ENCODE measurements around the gene HACD2.
A peak's percentile ranks its signal among the peaks of the same experiment; 100 is the strongest.

Gene HACD2

DNA sequence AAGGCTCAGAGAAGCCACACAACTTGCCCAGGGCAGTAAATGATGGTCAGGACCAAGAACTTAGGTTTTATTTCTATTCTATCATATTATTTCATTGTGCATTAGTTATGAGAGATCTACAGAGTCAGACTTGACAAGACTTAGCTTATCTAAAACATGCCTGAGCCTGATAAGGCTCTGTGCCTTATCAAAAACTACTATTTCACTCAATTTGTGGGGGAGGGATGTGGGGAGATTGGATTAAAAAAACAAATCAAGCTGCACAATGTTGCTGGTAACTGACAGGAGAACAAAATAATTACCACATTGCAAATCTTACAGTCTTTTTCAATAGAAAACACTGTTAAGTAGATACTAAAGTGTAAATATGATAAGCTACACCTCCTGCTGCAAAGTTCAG lies 16.0 kb downstream of the HACD2 start:
- DNase-seq (ENCODE audit: low spot score) = no peak

DNA sequence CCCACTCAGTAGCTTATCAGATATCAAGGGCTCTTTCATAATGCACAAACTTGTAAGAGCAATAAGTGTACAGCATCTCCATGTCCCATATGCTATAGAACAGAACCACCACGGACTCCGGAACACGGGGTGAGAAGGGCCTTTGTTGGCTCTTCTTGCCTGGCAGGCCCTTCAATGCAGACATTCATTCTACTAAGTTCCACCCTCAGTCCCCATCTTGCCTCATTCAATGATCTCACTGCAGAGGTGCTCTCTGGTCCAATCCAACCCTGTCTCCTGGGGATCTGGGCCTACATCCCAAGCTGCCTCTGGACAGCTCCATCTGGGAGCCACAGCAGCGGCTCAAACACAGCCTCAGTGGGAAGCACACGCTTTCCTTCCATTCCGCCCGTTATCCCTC lies 16.8 kb downstream of the HACD2 start:
- DNase-seq (ENCODE audit: low spot score) = no peak

DNA sequence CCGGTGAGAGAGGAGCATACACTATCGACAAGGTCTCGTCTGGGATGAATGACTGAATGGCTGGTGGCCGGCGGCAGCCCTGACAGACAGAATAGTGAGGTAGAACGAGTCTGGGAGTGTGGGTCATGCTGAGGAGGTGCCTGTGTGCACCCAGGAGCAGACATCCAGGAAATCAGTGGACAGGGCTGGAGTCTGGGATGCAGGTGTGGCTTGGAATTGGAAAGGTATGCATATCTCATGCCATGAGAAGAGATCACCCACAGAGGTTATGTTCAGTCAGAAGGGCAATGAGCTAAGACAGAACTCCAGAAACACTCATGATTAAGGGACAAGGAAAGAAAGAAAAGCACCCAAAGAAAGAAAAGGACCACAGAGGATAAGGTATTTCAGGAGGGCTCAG lies 20.8 kb downstream of the HACD2 start:
- no peak for DNase-seq (ENCODE audit: low spot score)

DNA sequence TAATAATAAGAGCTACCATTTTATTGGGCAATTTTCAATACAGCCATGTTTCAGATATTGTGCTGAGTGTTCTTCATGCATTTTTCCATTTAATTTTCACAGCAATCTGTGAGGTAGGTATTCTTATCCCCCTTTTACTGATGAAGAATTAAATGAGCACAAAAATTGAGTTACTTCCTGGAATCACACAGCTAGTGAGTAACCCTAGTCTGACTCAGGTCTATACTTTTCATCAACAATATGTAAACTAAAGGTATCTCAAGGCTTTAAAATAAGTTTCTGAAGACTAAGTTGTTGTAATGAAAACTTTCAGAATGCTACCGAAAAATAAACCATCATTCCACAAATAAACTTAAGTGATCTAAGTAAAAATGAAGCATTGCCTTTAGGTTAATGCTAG lies 22.3 kb downstream of the HACD2 start:
- no peak for DNase-seq (ENCODE audit: low spot score)

DNA sequence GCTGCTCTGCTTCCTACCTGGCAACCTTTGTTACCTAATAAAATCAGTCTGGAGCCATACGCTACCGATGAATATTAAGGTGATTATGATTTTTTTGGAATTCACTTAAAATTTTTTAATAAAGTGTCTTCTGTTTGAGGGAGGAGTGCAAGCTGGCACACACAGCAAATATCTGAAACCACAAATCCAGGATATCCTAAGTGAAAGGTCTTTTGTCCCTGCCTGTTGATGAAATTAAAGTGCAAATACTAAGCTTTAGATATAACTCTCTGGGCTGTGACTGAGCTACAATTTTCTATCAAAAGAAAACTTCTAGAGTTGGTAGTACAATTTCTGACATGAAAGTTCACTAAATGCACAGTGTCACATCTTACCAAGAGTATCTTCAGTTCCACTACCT lies 23.7 kb downstream of the HACD2 start:
- no peak for DNase-seq (ENCODE audit: low spot score)

DNA sequence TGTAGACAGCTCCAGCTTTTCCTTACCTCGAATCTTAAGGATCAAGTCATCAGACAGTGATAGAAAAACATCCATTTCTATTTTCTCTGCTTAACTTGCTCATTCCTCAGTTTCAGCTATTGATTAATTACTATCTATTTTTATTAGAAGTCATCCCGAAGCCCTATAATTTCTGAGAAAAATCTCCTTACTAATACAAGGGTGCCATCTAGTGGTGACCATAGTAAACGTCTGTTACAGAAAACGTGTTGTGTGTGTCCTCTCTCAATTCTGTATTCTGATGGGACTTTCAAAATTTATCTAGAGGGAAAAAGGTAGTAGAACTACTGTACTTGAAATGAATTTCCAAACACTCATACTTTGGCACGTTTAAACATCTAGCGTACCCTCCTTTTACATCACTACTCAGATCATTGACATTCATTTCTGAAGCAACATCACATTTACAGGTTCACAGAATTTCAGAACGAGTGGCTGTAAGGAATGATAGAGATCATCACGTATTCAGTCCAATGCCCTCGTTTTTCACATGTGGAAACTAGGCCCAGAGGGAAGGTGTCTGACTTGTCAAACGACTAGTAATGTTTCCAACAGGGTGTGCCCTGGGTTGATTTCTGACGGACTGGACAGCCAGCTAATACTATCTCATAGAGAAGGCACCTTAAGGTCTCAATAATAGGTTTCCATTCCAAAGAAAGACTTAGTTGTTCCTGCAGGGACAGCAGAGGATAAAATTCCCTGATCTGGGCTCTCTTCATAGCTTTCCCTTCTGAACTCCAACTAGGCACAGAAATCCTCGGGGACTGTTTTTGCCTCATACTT lies 25.6 kb downstream of the HACD2 start:
- DNase-seq (ENCODE audit: low spot score) = peak; percentile 48

DNA sequence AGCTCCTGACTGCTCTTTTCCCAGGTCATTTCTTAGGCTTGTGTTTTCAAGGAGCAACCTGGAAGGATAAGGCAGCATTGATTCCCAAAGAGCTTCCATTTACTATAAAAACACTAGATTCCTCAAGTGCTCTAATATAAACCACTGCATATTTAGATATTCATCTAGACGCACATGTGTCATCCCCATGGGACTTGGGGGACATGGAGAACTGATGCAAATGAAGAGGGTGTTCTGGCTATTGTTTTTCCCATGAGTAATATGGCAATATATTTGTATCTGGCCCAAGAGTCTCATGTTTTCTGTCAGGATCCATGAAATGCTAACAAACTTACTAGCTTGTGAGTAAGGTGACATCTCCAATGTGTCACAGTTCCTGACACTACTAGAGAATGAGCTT lies 31.3 kb downstream of the HACD2 start:
- no peak for DNase-seq (ENCODE audit: low spot score)

DNA sequence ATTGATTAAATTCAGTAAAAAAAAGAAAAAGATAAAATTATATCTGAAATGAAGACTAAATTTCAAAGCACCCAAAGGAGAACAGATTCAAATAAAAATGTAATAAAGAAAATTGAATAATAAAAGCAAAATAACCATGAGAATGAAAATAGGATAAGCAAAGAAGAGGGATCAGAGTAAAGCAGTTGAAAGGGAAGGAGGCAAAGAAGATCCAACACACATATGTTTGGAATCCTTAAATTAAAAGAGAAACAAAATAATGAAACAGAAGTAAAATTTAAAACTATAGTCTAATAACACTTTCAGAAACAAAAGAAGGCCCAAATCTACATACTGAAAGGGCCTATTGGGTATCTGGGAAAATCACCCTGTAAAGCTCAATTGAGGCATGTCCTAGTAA lies 32.1 kb downstream of the HACD2 start:
- no peak for DNase-seq (ENCODE audit: low spot score)

DNA sequence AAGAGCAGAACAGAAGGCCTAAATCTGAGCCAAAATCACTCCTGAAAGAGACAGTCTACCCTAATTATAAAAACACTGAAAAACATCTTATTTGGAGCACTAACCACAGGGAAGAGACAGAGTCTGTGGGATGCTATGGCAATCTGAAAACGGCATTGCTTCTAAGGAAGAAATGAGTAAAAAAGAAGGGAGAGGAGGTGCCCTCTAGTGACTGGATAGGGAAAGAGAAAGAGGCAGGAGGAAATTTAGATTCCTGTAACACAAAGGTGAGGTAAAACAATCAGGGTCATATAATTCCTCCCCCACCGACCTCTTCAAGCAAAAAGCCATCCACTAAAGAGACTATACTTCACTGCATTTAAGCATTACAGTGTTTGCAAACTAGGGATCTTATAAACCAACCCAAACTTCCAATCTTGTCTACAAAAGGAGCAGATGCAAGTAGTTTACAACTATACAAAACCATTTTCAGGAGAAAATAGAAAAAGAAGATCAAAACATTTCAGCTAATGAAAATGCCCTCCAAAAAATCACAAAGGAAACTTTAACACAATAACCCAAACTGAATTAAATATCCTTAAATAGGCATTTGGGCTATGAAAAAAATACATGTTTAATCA lies 32.6 kb downstream of the HACD2 start:
- DNase-seq (ENCODE audit: low spot score) = peak; percentile 10

DNA sequence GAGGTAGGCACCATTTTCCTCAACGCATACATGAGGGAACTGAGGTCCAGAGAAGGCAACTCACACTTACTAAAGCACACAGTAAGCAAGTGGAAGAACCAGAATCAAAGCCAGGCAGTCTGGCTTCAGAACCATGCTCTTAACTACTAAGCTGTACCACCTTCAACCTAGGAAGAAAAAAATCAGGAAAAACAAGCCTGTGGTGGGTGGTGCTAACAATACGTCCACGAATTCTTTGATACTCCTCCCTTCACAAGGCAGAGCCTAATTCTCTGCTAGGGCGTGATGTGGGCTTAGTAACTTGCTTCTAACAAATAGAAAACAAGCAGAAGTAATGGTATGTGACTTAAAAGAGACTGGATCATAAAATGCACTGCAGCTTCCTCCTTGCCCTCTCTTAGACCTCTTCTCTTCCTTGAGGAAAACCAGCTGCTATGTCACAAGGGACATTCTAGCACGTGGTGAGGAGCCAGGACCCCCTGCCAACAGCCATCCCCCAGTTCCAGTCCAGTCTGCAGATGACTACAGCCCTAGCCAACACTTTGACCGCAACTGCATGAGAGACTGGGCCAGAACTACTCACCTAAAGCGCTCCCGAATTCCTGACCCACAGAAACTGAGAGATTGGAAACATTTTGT lies 36.9 kb downstream of the HACD2 start:
- DNase-seq (ENCODE audit: low spot score) = no peak

DNA sequence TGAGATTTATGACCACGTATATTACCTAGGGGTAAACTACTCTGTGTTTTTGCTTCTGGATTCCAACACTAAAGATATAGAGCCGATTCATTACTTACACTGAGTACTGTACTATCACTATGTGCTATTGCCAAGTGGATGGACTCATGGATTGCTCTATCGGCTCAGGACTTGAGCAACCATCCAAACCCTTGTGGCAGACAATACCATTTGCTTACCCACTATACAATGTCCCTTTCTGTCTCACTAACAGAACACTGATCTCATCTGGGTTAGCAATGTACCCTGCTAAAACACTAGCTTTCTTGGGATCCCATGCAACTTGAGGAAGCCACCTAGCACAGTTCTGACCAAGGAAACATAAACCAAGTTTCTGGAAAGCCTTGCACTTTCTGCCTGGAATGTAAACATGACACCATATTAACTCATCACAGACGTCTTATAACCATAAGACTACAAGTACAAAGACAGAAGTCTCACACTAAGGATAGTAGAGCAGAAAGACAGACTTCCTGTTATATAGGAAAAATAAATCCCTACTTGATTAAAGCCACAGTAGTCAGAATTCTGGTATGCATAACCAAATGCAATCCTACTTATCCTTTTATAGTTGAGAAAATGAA lies 38.6 kb downstream of the HACD2 start:
- no peak for DNase-seq (ENCODE audit: low spot score)

DNA sequence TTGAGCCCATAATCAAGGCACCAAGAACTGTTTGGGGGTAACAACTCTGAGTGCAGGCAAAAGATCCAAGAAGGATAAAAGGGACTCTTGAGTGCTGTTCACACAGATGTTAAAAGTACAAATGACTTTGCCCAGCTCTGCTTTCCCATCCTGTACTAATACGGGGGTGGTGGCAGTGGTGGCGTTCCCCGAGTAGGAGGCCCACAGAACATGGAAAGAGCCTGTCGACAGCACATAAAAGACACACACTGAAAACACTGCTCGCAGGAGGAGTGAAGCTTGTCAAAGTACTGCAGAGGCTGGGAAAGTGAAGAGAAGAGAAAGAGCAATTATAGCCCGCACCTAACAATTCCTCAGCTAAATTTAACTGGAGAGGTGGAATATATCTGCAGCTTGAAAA lies 40.9 kb downstream of the HACD2 start:
- DNase-seq (ENCODE audit: low spot score) = no peak

DNA sequence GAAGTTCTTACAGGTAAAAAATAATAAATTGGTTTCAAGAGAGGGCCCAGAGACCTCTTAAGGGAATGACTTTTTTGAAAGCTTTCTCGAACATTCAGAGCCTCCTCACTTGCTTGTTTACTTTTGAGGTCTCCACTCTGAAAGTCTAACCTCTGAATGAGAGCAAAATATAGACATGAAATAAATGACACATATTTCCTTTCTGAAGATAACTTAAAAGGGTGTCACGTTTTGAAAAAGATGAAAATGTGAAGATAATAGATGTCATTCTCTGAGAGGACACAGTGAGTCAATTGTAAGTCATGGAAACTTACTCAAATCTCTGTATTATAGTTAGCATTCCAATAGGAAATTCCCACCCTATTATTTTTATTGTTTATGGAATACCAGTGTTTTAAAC lies 44.6 kb downstream of the HACD2 start:
- no peak for DNase-seq (ENCODE audit: low spot score)

DNA sequence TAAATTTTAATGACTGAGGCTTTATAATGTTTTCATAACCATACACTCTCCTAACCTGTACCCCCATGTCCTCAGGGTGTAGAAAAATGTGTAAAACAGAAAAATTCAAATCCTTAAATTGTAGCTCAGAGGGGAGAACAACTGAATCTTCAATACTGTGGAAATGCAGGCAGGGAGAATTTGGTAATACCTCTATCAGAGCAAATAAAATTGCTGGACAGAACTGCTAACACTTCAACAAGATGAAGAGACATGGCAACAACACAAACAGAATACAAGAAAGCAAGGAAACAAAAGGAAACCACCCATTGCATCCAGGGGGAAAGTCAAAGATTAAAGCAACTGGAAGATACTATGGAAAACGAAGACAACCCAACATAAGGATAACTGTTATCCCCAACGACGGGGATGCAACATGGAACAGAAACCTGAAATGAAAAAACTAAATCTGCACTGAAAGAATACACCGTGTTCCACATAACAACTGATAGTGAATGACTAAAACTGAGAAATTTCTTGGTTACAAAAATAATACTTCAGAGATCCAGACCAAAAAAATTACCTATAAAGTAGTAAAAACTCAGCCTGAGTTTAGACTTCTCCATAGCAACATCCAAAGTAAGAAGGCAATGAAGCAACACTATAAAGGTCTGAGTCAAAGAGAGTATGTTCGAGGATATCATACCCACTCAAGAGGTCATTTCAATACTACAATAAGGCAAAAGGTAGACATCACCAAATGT lies 48.5 kb downstream of the HACD2 start:
- DNase-seq (ENCODE audit: low spot score) = no peak

DNA sequence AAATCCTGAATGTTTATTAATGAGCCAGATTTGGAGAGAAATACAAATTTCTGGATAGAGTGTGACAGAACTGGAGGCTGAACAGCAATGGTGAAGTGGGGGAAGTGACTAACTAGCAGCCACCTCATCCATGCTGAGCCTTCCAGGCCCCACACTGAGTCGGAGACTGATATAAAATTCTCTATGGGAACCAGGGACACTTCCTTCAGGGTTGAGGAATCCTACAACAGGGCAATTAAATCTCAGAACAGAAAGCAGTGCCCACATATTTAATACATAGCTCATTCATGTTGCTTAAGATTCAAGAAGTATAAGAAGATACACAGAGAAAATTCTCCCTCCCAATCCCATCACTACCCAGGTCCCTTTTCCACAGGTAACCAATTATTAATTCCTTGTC lies 49.3 kb downstream of the HACD2 start:
- DNase-seq (ENCODE audit: low spot score) = no peak

DNA sequence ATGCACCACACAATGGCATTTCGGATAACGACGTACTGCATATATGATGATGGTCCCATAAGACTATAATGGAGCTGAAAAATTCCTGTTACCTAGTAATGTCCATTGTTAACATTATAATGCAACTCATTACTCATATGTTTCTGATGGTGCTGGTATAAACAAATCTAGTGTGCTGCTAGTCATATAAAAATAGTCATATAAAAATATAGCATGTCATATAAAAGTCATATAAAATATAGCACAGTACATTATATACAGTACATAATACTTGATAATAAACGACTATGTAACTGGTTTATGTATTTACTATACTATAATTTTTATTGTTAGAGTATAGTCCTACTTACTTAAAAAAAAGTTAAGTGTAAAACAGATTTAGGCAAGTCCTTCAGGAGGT lies 50.6 kb downstream of the HACD2 start:
- no peak for DNase-seq (ENCODE audit: low spot score)

DNA sequence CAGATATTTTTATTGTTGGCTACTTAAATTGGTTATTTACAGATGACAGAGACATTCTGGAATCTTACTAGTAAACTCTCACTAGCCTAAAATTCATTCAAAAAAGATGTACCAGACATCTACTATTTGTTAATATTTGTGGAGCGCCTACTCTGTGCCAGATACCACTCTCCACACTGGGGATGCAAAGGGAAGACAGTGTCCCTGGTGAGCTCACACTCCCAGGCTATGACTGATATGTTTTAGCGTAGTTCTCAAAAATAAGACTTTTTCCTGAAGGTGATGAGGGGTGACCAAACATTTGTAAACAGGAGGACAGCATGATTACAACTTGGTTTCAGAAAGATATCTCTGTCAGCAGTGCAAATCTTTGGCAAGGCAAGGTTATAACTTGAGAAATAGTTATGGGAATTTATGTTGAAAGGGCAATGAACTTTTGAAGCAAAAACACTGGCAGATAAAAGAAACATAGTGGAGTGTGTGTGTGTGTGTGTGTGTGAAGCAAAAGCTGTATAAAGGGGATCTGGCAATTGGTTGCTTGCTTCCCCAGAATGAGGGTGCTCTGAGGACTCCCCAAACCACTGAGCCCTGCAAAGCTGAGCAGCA lies 51.2 kb downstream of the HACD2 start:
- no peak for DNase-seq (ENCODE audit: low spot score)

DNA sequence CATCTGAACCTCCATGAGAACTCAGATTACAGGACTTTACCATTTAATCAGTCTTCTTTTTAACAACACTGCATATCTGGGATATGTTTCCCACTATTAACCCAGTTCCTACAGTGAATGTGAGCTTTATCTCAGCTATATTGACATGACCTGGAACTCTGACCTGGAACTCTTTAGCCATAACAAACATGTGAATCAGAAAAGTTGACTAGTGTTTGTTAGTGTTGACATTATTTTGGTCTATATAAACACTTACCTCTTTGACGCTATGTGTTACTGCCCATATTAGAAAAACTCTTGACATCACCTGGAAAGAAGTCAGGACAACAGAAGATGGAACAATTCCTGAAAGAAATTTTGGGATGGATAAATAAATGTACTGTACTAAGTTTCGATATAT lies 56.7 kb downstream of the HACD2 start:
- no peak for DNase-seq (ENCODE audit: low spot score)

DNA sequence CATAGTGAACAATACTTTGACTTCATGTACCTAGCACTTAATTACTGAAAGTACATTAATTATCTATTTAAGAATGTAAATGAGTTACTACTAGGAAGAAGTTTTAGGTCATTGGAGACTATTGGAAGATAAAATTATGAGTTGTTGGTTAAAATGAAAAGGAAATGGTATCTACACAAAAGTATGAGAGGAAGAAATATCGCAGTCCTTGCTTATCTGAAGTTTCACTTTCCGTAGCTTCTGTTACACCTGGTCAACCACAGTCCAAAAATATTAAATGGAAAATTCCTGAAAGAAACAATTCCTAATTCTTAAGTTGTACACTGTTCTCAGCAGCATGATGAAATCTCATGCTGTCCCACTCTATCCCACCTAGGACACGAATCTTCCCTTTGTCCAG lies 57.8 kb downstream of the HACD2 start:
- no peak for DNase-seq (ENCODE audit: low spot score)

DNA sequence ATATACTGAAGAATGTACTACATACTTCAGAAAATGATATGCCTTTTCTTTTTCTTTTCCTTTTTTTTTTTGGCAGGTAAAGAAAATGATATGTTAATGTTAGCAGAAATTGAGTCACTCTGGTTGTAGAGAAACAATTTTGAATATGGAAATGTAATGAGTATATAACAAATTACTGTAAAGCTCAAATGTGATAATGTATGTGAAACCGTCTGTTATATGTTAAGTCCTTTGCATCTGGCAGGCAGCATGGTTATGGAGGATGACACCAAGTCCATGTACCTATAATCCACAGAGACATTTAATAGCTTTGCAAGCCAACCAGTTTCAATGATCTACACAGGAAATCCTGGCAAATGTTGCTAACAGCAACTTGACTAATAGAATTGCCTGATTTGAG lies 58.4 kb downstream of the HACD2 start:
- no peak for DNase-seq (ENCODE audit: low spot score)

DNA sequence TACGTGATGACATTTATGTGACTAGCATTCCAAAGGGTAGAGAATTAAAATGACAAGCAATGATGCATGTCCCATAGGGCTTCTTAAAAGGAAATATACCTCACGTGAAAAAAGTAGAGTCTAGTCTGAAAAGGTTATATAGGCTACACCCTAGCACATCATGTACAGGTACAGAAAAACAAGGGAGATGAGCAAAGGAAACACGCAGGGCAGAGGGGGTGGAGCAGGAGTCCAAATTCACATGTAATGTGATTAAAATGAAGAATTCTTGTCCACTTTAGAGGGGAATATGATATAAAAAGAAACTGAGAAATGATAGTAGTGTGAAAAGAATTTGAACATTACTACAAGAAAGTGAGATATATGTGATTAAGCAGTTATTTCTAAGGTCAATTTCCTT lies 59.4 kb downstream of the HACD2 start:
- no peak for DNase-seq (ENCODE audit: low spot score)

DNA sequence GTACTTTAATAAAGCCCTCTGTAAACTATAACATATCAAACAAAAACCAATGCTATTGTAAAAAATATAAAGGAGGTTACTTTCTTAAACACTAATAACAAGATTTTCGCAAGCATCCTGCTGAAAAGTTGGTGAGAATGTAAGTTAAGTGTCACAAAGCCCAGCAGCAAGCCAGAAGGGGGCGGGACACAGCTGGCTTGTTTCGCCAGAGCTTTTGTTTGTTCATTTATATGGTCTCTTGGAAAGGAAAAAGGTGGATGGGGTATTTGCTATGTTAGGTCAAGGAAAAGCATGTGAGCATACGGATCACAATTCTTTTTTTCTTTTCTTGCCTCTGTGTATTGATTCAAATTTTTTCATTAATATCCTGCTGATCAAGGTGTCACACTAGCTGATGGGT lies 59.9 kb downstream of the HACD2 start:
- no peak for DNase-seq (ENCODE audit: low spot score)
